HG02970 (cell line): ENCODE results near the gene GALNT2.

Experiments used
- ATAC-seq: cut with Tn5 transposase; IDR thresholded peaks from one replicate; pipeline ENCODE4 v1.9.1; 2021; ENCODE audit warnings: mild to moderate bottlenecking, moderate library complexity, moderate number of reproducible peaks; ENCODE audit not compliant: unreplicated experiment, low FRiP score

The GALNT2 gene

GRCh38 chr1:230219174-230220067 is 152.4 kb downstream of the GALNT2 start:
- no peak for ATAC-seq

- no peak for ATAC-seq
These were observed 153.4 kb downstream of the GALNT2 start for GRCh38 chr1:230220478-230220877.

- no peak for ATAC-seq
These were observed 153.9 kb downstream of the GALNT2 start for GRCh38 chr1:230220907-230221306.

- no peak for ATAC-seq
These were observed 155.6 kb downstream of the GALNT2 start for GRCh38 chr1:230222678-230223077.

GRCh38 chr1:230224101-230224960 is 157.3 kb downstream of the GALNT2 start:
- no peak for ATAC-seq

- no peak for ATAC-seq
These were observed 159.2 kb downstream of the GALNT2 start for GRCh38 chr1:230226007-230226800.

- no peak for ATAC-seq
These were observed 159.8 kb downstream of the GALNT2 start for GRCh38 chr1:230226814-230227213.

GRCh38 chr1:230228236-230228897 is 161.3 kb downstream of the GALNT2 start:
- ATAC-seq = no peak

- no peak for ATAC-seq
These were observed 163.2 kb downstream of the GALNT2 start for GRCh38 chr1:230230273-230230672.

- no peak for ATAC-seq
These were observed 164.1 kb downstream of the GALNT2 start for GRCh38 chr1:230230948-230231773.

- no peak for ATAC-seq
These were observed 164.7 kb downstream of the GALNT2 start for GRCh38 chr1:230231774-230232145.

GRCh38 chr1:230232371-230232771 is 165.3 kb downstream of the GALNT2 start:
- no peak for ATAC-seq

- no peak for ATAC-seq
These were observed 166.7 kb downstream of the GALNT2 start for GRCh38 chr1:230233786-230234185.

- ATAC-seq = no peak
These were observed 168.8 kb downstream of the GALNT2 start for GRCh38 chr1:230235876-230236275.

- no peak for ATAC-seq
These were observed 169.4 kb downstream of the GALNT2 start for GRCh38 chr1:230236301-230237008.

- ATAC-seq = no peak
These were observed 170.0 kb downstream of the GALNT2 start for GRCh38 chr1:230237009-230237370.

- no peak for ATAC-seq
These were observed 170.8 kb downstream of the GALNT2 start for GRCh38 chr1:230237805-230238204.

GRCh38 chr1:230240446-230241086 is 173.5 kb downstream of the GALNT2 start:
- no peak for ATAC-seq
